ENCODE data around the gene RGS6. TPM values are rescaled to one million over a fixed set of nuclear protein-coding genes. Genes with fewer than 3 reads are reported as not detected.

Gene RGS6
- total and polyA plus RNA-seq, 2 experiments from 2014 or later, result not detected

DNA sequence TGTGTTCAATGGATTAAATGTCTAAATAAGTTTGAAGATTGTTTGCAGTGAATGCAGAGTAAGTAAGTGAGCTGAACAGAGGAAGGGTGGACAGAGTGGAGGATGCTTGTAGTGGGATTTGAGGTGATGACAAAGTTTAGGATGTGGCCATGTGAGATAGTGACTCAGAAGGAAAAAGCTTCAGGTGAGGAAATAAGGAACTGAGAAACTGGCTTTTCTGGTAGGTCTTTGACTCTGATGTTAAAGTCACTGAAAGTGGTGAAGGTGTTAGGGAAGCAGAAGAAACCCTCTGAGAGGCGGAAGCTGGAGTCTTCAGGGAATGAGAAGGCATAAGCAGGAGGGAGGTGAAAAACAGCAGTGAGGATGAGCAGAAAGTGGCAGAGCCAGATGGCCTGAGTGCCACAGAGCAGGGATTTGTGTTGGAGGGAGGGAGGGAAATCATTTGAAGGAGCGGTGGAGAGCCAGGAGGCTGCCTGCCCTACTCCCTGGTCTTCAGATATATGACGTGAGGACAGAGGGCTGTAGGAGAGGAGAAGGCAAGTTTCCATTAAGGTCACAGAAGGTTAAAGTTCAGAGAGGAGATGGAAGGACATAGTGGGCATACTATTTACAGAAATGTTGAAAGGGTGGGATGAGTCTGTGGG is 24.8 kb downstream of the RGS6 start:
- no peaks in the 10 kb centered on the region for H3K36me3 ChIP-seq (ENCODE audit: low read depth)
- H3K4me3 ChIP-seq, result no peak overlapping the region
- in situ Hi-C loops (cut with MboI), result no loop called here
- H4K20me1 ChIP-seq (ENCODE audit: insufficient read depth), result no peaks in the 10 kb centered on the region
- WGBS, 2 experiments (ENCODE audit: low coverage in 1 of 2, low lambda C conversion rate in 2 of 2, missing lambda C conversion rate in 2 of 2), result 9 to 14% methylated on average over 3 of the region's 3 CpGs
- no peak overlapping the region for H3K27ac ChIP-seq
- H3K9me3 ChIP-seq (ENCODE audit: low read depth), result no peaks in the 10 kb centered on the region
- H3K79me2 ChIP-seq (ENCODE audit: insufficient read depth), result no peaks in the 10 kb centered on the region
- H3K9me2 ChIP-seq (ENCODE audit: insufficient read depth), result no peaks in the 10 kb centered on the region
- DNase-seq, result no peak
- no peak overlapping the region for H3K9ac ChIP-seq
- TF ChIP-seq EZH2phosphoT487 (IDR thresholded peaks at IDR 0.05; ENCODE audit: insufficient read depth, low read depth), result no peak
- no peak for TF ChIP-seq EZH2 (IDR thresholded peaks at IDR 0.05; ENCODE audit: insufficient read depth, poor library complexity, severe bottlenecking)
- no peak overlapping the region for H2AFZ ChIP-seq
- no peak overlapping the region for H3K4me2 ChIP-seq (ENCODE audit: unreplicated experiment)
- no peaks in the 10 kb centered on the region for H3K27me3 ChIP-seq (replicated peaks; ENCODE audit: insufficient read depth)
- no peaks in the 10 kb centered on the region for H3K4me1 ChIP-seq (ENCODE audit: insufficient read depth)
- H3F3A ChIP-seq (ENCODE audit: insufficient read depth), result no peaks in the 10 kb centered on the region

DNA sequence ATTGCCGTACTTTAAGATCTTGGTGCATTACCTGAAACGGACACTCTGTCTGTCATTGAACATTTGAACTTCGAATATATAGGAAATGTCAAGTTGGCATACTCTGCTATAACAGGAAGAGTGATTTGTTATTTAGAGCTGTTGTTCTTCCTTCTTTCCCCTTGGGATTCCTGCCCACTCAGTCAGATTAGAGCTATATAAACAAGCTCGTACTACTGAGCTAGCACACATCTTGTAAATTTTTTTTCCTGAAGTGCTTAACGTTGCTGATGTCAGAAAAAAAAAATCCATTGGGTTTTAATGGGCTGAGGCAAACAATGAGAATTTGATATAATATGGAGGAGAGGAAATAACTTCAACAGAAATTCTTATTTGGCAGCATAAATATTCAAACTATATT is 26.8 kb downstream of the RGS6 start:
- H3K27ac ChIP-seq, result no peak overlapping the region
- H3K79me2 ChIP-seq (ENCODE audit: insufficient read depth), result no peaks in the 10 kb centered on the region
- no peaks in the 10 kb centered on the region for H3K27me3 ChIP-seq (replicated peaks; ENCODE audit: insufficient read depth)
- H3K9ac ChIP-seq, result no peak overlapping the region
- TF ChIP-seq EZH2 (IDR thresholded peaks at IDR 0.05; ENCODE audit: insufficient read depth, poor library complexity, severe bottlenecking) (no peak), EZH2phosphoT487 (IDR thresholded peaks at IDR 0.05; ENCODE audit: insufficient read depth, low read depth) (no peak)
- no peaks in the 10 kb centered on the region for H4K20me1 ChIP-seq (ENCODE audit: insufficient read depth)
- H2AFZ ChIP-seq, result no peak overlapping the region
- DNase-seq, result no peak
- no peaks in the 10 kb centered on the region for H3K9me2 ChIP-seq (ENCODE audit: insufficient read depth)
- H3K4me1 ChIP-seq (ENCODE audit: insufficient read depth), result no peaks in the 10 kb centered on the region
- no peak overlapping the region for H3K4me2 ChIP-seq (ENCODE audit: unreplicated experiment)
- WGBS, 2 experiments (ENCODE audit: low coverage in 1 of 2, low lambda C conversion rate in 2 of 2, missing lambda C conversion rate in 2 of 2), result 22 to 29% methylated on average over 5 of the region's 5 CpGs
- H3F3A ChIP-seq (ENCODE audit: insufficient read depth), result no peaks in the 10 kb centered on the region
- H3K4me3 ChIP-seq, result no peak overlapping the region
- H3K9me3 ChIP-seq (ENCODE audit: low read depth), result no peaks in the 10 kb centered on the region
- in situ Hi-C loops (cut with MboI), result no loop called here
- H3K36me3 ChIP-seq (ENCODE audit: low read depth), result no peaks in the 10 kb centered on the region

DNA sequence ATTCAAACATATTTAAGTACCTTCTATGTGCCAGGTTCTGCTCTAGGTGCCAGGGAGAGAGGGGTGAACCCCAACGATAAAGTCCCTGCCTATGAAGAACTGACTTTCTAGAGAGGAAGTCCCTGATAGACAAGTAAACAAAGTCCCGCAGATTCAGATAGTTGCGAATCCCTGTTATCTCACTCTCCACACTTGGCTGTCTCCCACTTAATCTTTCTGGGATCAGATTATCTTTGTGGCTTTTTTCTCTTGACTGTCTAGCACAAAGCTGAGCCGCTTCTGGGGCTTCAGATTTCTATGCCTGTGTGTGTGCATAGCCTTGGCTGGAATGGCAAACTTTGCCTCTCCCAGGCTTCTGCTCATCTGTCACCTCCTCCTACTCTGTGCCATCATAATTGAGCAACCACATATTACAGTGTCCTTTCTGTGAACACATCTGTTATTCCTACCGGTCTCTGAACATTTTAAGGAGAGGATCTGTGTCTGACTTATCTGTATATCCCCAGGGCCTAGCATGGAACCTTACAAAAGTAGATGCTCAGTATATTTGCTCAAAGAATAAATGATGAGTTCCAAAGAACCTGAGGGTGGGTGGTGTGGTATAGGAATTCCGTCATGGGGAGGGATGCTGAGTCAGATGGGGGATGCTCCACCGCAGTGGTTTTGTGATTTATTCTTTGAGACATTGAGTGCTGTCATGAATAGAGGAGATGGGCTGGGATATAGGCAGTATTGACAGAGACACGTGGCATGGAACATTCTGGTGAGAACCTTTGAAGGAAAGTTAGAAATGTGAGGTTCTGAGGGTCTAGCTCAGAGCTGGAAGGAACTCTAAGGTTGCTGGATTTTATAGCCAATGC is 28.5 kb downstream of the RGS6 start:
- no peak overlapping the region for H3K27ac ChIP-seq
- no peak overlapping the region for H3K4me2 ChIP-seq (ENCODE audit: unreplicated experiment)
- no peak for DNase-seq
- 34 to 36% methylated on average over 8 of the region's 8 CpGs for WGBS, 2 experiments (ENCODE audit: low coverage in 1 of 2, low lambda C conversion rate in 2 of 2, missing lambda C conversion rate in 2 of 2)
- no peaks in the 10 kb centered on the region for H3K9me3 ChIP-seq (ENCODE audit: low read depth)
- H3K27me3 ChIP-seq (replicated peaks; ENCODE audit: insufficient read depth), result no peaks in the 10 kb centered on the region
- H3K4me3 ChIP-seq, result no peak overlapping the region
- H3F3A ChIP-seq (ENCODE audit: insufficient read depth), result no peaks in the 10 kb centered on the region
- no peak overlapping the region for H2AFZ ChIP-seq
- no peaks in the 10 kb centered on the region for H3K79me2 ChIP-seq (ENCODE audit: insufficient read depth)
- no peaks in the 10 kb centered on the region for H3K9me2 ChIP-seq (ENCODE audit: insufficient read depth)
- no peaks in the 10 kb centered on the region for H3K36me3 ChIP-seq (ENCODE audit: low read depth)
- no peaks in the 10 kb centered on the region for H3K4me1 ChIP-seq (ENCODE audit: insufficient read depth)
- H3K9ac ChIP-seq, result no peak overlapping the region
- in situ Hi-C loops (cut with MboI), result no loop called here
- H4K20me1 ChIP-seq (ENCODE audit: insufficient read depth), result no peaks in the 10 kb centered on the region
- TF ChIP-seq EZH2phosphoT487 (IDR thresholded peaks at IDR 0.05; ENCODE audit: insufficient read depth, low read depth) (no peak), EZH2 (IDR thresholded peaks at IDR 0.05; ENCODE audit: insufficient read depth, poor library complexity, severe bottlenecking) (no peak)

DNA sequence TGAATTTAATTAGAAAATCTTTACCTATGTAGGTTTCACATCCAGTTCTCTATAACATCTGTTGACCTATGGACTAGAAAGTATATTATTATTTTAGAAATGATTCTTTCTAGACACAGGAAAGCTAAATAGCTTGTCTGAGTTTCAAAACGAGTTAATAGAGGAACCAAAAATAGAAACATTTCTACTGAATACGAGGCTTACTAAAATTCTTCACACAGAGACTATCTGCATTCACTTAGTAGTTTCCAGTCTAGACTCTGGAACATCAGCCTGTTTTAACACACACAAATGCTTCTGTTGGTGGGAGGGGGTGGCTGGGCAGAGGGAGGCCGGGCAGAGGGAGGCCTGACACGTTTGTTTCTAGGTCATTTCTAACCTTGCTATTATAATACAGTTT is 29.7 kb downstream of the RGS6 start:
- no peak for TF ChIP-seq EZH2phosphoT487 (IDR thresholded peaks at IDR 0.05; ENCODE audit: insufficient read depth, low read depth)
- TF ChIP-seq EZH2 (IDR thresholded peaks at IDR 0.05; ENCODE audit: insufficient read depth, poor library complexity, severe bottlenecking), result no peak
- H3K4me2 ChIP-seq (ENCODE audit: unreplicated experiment), result no peak overlapping the region
- no peak overlapping the region for H3K4me3 ChIP-seq
- no peaks in the 10 kb centered on the region for H3K36me3 ChIP-seq (ENCODE audit: low read depth)
- no peaks in the 10 kb centered on the region for H3K9me2 ChIP-seq (ENCODE audit: insufficient read depth)
- in situ Hi-C loops (cut with MboI), result no loop called here
- 2% methylated on average over 4 of the region's 4 CpGs for WGBS, 2 experiments (ENCODE audit: low coverage in 1 of 2, low lambda C conversion rate in 2 of 2, missing lambda C conversion rate in 2 of 2)
- DNase-seq, result no peak
- no peaks in the 10 kb centered on the region for H4K20me1 ChIP-seq (ENCODE audit: insufficient read depth)
- no peaks in the 10 kb centered on the region for H3K79me2 ChIP-seq (ENCODE audit: insufficient read depth)
- no peaks in the 10 kb centered on the region for H3F3A ChIP-seq (ENCODE audit: insufficient read depth)
- no peaks in the 10 kb centered on the region for H3K9me3 ChIP-seq (ENCODE audit: low read depth)
- no peaks in the 10 kb centered on the region for H3K4me1 ChIP-seq (ENCODE audit: insufficient read depth)
- no peak overlapping the region for H3K9ac ChIP-seq
- H3K27me3 ChIP-seq (replicated peaks; ENCODE audit: insufficient read depth), result no peaks in the 10 kb centered on the region
- H2AFZ ChIP-seq, result no peak overlapping the region
- no peak overlapping the region for H3K27ac ChIP-seq
